Testis (tissue), 3 donors: ENCODE results near the gene AMPD3. TPM values are rescaled to one million over a fixed set of nuclear protein-coding genes. Genes with fewer than 3 reads are reported as not detected.
A peak's percentile ranks its signal among the peaks of the same experiment; 100 is the strongest.

ENCODE experiments used
- DNase-seq: peaks from one replicate; pipeline ENCODE4 v3.0.0-alpha.2; 2019
- H3K27ac ChIP-seq, 2 donors: fragments of 200-600 bp; sonication (generic); one replicate each; pipeline ENCODE4 v1.5.1; 2019
- H3K27me3 ChIP-seq: fragments of 200-600 bp; sonication (generic); one replicate; pipeline ENCODE4 v1.5.1; 2019
- H3K36me3 ChIP-seq: fragments of 200-600 bp; sonication (generic); one replicate; pipeline ENCODE4 v1.5.1; 2017; ENCODE audit warnings: low read depth; ENCODE audit errors: missing control alignments
- H3K4me1 ChIP-seq: fragments of 200-600 bp; sonication (generic); one replicate; pipeline ENCODE4 v1.5.1; 2019
- H3K4me3 ChIP-seq, 2 donors: fragments of 200-600 bp; sonication (generic); one replicate each; pipeline ENCODE4 v1.5.1; 2017 to 2019
- H3K9me3 ChIP-seq: fragments of 200-600 bp; sonication (generic); one replicate; pipeline ENCODE4 v1.5.1; 2017
- POLR2A ChIP-seq: fragments of 450-650 bp; IDR thresholded peaks from one replicate; pipeline ENCODE4 v1.6.1; 2017; ENCODE audit warnings: antibody characterized with exemption, mild to moderate bottlenecking, moderate library complexity
- WGBS, 2 donors: methylation state at CpG; one replicate each; pipeline ENCODE4 v1.1.5; 2018; 5-methylcytosine and 5-hydroxymethylcytosine counted together
- intact Hi-C: fragments of 100-400 bp; cut with DNase I; formaldehyde crosslinking; loops from one replicate; pipeline ENCODE4 v1.15.1; 2023; ENCODE audit warnings: low total_unique reads
- polyA plus RNA-seq: library from polyadenylated mRNA; stranded (reverse); fragments of 350-450 nt; fragmentation: Illumina TruSeq; extraction: RNeasy Lipid Tissue Mini Kit (QIAGEN cat#74804); gene quantifications from one replicate; pipeline ENCODE4 v1.2.3, GENCODE V29; 2014; ENCODE audit warnings: low read depth, low replicate concordance; ENCODE audit not compliant: insufficient read depth
- total RNA-seq, 2 donors: library from RNA; depleted of rRNA; stranded (reverse); fragments of >200 nt; gene quantifications; one replicate each; pipeline ENCODE4 v1.2.3, GENCODE V29; 2016
- TF ChIP-seq, protein P1 (sequence below), 3 experiments: fragments of 450-650 bp in 2 of 3; fragments of 200-600 bp in 1 of 3; sonication (generic) in 1 of 3; IDR thresholded peaks; one replicate each; pipeline ENCODE4 v1.5.1; 2016 to 2019; ENCODE audit warnings: antibody characterized with exemption in 3 of 3, mild to moderate bottlenecking in 2 of 3, moderate library complexity in 1 of 3

Gene AMPD3
- total and polyA plus RNA-seq, 3 donors from 2014 or later = 5.5 to 13.4 (median 10.9) TPM

DNA sequence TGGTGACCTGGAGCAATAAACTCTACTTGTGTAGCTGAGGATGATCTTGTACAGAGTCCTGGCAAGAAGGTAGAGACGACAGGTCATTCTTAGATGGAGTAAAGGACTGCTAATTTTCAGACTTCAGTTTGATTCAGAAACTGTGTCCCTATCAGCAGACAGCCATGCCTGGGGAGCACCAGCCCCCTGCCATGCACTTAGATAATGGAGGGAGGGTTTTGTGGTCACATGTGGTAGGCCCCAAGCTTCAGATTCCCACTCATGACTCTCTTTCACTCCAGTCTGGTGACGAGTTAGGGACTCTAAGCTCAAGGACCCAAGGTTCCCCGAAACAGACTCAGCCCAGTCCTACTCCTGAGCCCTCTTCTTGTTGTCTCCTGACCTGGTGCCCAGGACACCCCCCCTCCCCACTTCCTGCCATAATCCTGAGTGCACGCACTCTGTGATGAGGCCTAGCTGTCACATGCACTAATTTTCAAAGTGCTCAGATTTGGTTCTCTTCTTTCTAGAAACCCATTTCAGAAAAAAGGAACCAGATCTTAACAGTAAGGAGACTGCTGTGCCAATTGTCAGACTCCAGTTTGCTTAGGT, 10.2 kb upstream of the AMPD3 start:
- Histone ChIP-seq H3K27ac (no peak overlapping the region), H3K9me3 (no peaks in the 10 kb centered on the region), H3K36me3 (no peaks in the 10 kb centered on the region), H3K4me3 (no peak overlapping the region), H3K27me3 (no peaks in the 10 kb centered on the region), H3K4me1 (no peaks in the 10 kb centered on the region)
- TF ChIP-seq, protein P1, sequence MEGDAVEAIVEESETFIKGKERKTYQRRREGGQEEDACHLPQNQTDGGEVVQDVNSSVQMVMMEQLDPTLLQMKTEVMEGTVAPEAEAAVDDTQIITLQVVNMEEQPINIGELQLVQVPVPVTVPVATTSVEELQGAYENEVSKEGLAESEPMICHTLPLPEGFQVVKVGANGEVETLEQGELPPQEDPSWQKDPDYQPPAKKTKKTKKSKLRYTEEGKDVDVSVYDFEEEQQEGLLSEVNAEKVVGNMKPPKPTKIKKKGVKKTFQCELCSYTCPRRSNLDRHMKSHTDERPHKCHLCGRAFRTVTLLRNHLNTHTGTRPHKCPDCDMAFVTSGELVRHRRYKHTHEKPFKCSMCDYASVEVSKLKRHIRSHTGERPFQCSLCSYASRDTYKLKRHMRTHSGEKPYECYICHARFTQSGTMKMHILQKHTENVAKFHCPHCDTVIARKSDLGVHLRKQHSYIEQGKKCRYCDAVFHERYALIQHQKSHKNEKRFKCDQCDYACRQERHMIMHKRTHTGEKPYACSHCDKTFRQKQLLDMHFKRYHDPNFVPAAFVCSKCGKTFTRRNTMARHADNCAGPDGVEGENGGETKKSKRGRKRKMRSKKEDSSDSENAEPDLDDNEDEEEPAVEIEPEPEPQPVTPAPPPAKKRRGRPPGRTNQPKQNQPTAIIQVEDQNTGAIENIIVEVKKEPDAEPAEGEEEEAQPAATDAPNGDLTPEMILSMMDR (IDR thresholded peaks at IDR 0.05) = no peak
- no peak for TF ChIP-seq POLR2A
- intact Hi-C loops = no loop called here
- 89 to 90% methylated on average over 4 of the region's 4 CpGs for WGBS, 2 donors
- no peak for DNase-seq

DNA sequence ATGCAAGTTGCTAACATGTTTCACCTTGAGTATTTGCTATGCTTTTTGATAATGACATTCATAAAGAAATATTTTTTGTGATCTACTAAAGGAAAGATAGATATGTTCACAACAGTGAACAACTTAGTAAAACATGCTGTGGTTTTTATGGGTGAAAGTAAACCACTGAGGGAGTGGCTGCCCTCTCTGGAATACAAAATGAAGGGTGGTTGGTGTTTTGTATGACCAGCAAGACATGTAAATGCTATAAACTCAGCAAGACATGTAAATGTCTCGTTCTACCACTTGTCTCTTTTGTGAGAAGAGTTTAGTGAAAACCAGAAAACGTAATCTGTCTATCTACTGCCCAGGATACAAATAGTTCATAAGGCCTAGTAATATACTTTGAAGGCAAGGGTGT, 7.6 kb upstream of the AMPD3 start:
- DNase-seq = no peak
- H3K27me3 ChIP-seq = no peaks in the 10 kb centered on the region
- H3K4me1 ChIP-seq = no peaks in the 10 kb centered on the region
- no peaks in the 10 kb centered on the region for H3K36me3 ChIP-seq
- TF ChIP-seq, protein P1 (IDR thresholded peaks at IDR 0.05) = no peak
- TF ChIP-seq POLR2A = no peak
- H3K27ac ChIP-seq = no peak overlapping the region
- H3K9me3 ChIP-seq = no peaks in the 10 kb centered on the region
- intact Hi-C loops = no loop called here
- 93 to 95% methylated on average over 2 of the region's 2 CpGs for whole genome bisulfite sequencing, 2 donors
- H3K4me3 ChIP-seq = no peak overlapping the region

GRCh38 chr11:10450462-10451425, 4.3 kb upstream of the AMPD3 start:
- WGBS, 2 donors = 11 to 18% methylated on average over 35 to 85 of the region's 94 CpGs
- peaks cover 8% of the 10 kb centered on the region for H3K4me1 ChIP-seq
- DNase-seq = peak; percentile 50

GRCh38 chr11:10451426-10452116, 3.5 kb upstream of the AMPD3 start:
- intact Hi-C loops = no loop called here
- Histone ChIP-seq H3K27me3 (no peaks in the 10 kb centered on the region), H3K4me3 (peak overlapping the region in 1 of 2 donors; percentile 48), H3K9me3 (no peaks in the 10 kb centered on the region), H3K27ac (no peak overlapping the region), H3K4me1 (peaks cover 16% of the 10 kb centered on the region), H3K36me3 (no peaks in the 10 kb centered on the region)
- 61 to 83% methylated on average over 1 to 4 of the region's 4 CpGs for WGBS, 2 donors
- TF ChIP-seq POLR2A = no peak
- TF ChIP-seq, protein P1 (IDR thresholded peaks at IDR 0.05) = no peak
- no peak for DNase-seq

More at GRCh38 chr11:10450462-10451425, 4.3 kb upstream of the AMPD3 start:
- no peaks in the 10 kb centered on the region for H3K27me3 ChIP-seq
- no peaks in the 10 kb centered on the region for H3K36me3 ChIP-seq
- intact Hi-C loops = no loop called here
- no peaks in the 10 kb centered on the region for H3K9me3 ChIP-seq
- TF ChIP-seq, protein P1 (IDR thresholded peaks at IDR 0.05) = peak in 1 of 3 experiments; percentile 28
- TF ChIP-seq POLR2A = no peak
- H3K27ac ChIP-seq = no peak overlapping the region
- H3K4me3 ChIP-seq = peak overlapping the region; percentile 45 to 48
